Parathyroid adenoma (tissue), 2 donors: ENCODE data around the gene FBXW4.

Source experiments
- H2AFZ ChIP-seq: fragments of 300-600 bp; sonication (generic); one replicate; pipeline ENCODE4 v1.7.0; 2017; ENCODE audit warnings: antibody characterized with exemption, mild to moderate bottlenecking
- H3K27ac ChIP-seq: fragments of 300-600 bp; sonication (generic); one replicate; pipeline ENCODE4 v1.7.0; 2017
- H3K27me3 ChIP-seq: fragments of 300-600 bp; sonication (generic); one replicate; pipeline ENCODE4 v1.7.0; 2017; ENCODE audit warnings: low read length; ENCODE audit not compliant: control insufficient read depth, insufficient read depth
- H3K36me3 ChIP-seq: fragments of 300-600 bp; sonication (generic); one replicate; pipeline ENCODE4 v1.7.0; 2017; ENCODE audit warnings: low read length; ENCODE audit not compliant: control insufficient read depth, insufficient read depth
- H3K4me1 ChIP-seq: fragments of 300-600 bp; sonication (generic); one replicate; pipeline ENCODE4 v1.7.0; 2017; ENCODE audit warnings: control low read depth
- H3K4me2 ChIP-seq: fragments of 300-600 bp; sonication (generic); one replicate; pipeline ENCODE4 v1.7.0; 2017; ENCODE audit warnings: low read length
- H3K4me3 ChIP-seq: fragments of 300-600 bp; sonication (generic); one replicate; pipeline ENCODE4 v1.7.0; 2017; ENCODE audit warnings: low read depth, low read length
- H3K79me2 ChIP-seq: fragments of 300-600 bp; sonication (generic); one replicate; pipeline ENCODE4 v1.7.0; 2017; ENCODE audit warnings: control low read depth
- H3K9ac ChIP-seq: fragments of 300-600 bp; sonication (generic); one replicate; pipeline ENCODE4 v1.7.0; 2017; ENCODE audit warnings: mild to moderate bottlenecking
- H3K9me3 ChIP-seq: fragments of 300-600 bp; sonication (generic); one replicate; pipeline ENCODE4 v1.7.0; 2017; ENCODE audit warnings: low read length; ENCODE audit not compliant: control insufficient read depth
- CTCF ChIP-seq: fragments of 300-600 bp; sonication (generic); IDR thresholded peaks from one replicate; pipeline ENCODE4 v1.7.0; 2017; ENCODE audit warnings: antibody characterized with exemption, mild to moderate bottlenecking
- donor health status: primary hyperparathyroidism.

The FBXW4 gene

GRCh38 chr10:101686133-101686925 is 8.6 kb downstream of the FBXW4 start:
- Histone ChIP-seq H3K9ac (no peak overlapping the region), H2AFZ (no peak overlapping the region), H3K79me2 (peaks cover 30% of the 10 kb centered on the region), H3K27ac (no peak overlapping the region), H3K4me3 (no peak overlapping the region), H3K4me2 (no peak overlapping the region), H3K4me1 (peaks cover 55% of the 10 kb centered on the region), H3K36me3 (no peaks in the 10 kb centered on the region), H3K9me3 (no peaks in the 10 kb centered on the region), H3K27me3 (no peaks in the 10 kb centered on the region)
- TF ChIP-seq CTCF: no peak

GRCh38 chr10:101684782-101685181 is 10.2 kb downstream of the FBXW4 start:
- peaks cover 25% of the 10 kb centered on the region for H3K79me2 ChIP-seq
- H3K4me2 ChIP-seq: no peak overlapping the region
- H3K27me3 ChIP-seq: no peaks in the 10 kb centered on the region
- H3K36me3 ChIP-seq: no peaks in the 10 kb centered on the region
- no peak overlapping the region for H2AFZ ChIP-seq
- H3K4me3 ChIP-seq: no peak overlapping the region
- no peak overlapping the region for H3K9ac ChIP-seq
- H3K27ac ChIP-seq: no peak overlapping the region
- TF ChIP-seq CTCF: no peak
- peaks cover 53% of the 10 kb centered on the region for H3K4me1 ChIP-seq
- H3K9me3 ChIP-seq: no peaks in the 10 kb centered on the region

- no peaks in the 10 kb centered on the region for H3K9me3 ChIP-seq
- peaks cover 19% of the 10 kb centered on the region for H3K79me2 ChIP-seq
- no peaks in the 10 kb centered on the region for H3K36me3 ChIP-seq
- peak overlapping the region; percentile 61 for H3K4me2 ChIP-seq
- H3K27ac ChIP-seq: peak overlapping the region; percentile 81
- peaks cover 44% of the 10 kb centered on the region for H3K4me1 ChIP-seq
- H3K4me3 ChIP-seq: peak overlapping the region; percentile 13
- TF ChIP-seq CTCF: no peak
- H3K27me3 ChIP-seq: no peaks in the 10 kb centered on the region
- no peak overlapping the region for H3K9ac ChIP-seq
- no peak overlapping the region for H2AFZ ChIP-seq
These were observed 11.7 kb downstream of the FBXW4 start for GRCh38 chr10:101683276-101683675.

GRCh38 chr10:101682172-101682825 is 12.7 kb downstream of the FBXW4 start:
- Histone ChIP-seq H3K4me3 (peak overlapping the region; percentile 11), H3K9me3 (no peaks in the 10 kb centered on the region), H3K79me2 (peaks cover 15% of the 10 kb centered on the region), H3K4me1 (peaks cover 38% of the 10 kb centered on the region), H3K27ac (peak overlapping the region; percentile 81), H2AFZ (no peak overlapping the region), H3K27me3 (no peaks in the 10 kb centered on the region), H3K4me2 (peak overlapping the region; percentile 61), H3K36me3 (no peaks in the 10 kb centered on the region), H3K9ac (no peak overlapping the region)
- no peak for TF ChIP-seq CTCF
